Caki2 (cell line): ENCODE data around the gene CACNB3. TPM values are rescaled to one million over a fixed set of nuclear protein-coding genes. Genes with fewer than 3 reads are reported as not detected.

Experiments used
- DNase-seq: peaks from one replicate; pipeline ENCODE4 v3.0.0-alpha.2; 2015; ENCODE audit warnings: low read depth
- in situ Hi-C: cut with HindIII; loops from 2 replicates; pipeline ENCODE4 v1.10.0; 2016; ENCODE audit warnings: low sequenced_read_pairs, low pct_unique_long_range_greater_than_20kb, mixed read lengths
- total RNA-seq: library from RNA; depleted of rRNA; stranded (reverse); fragments of >200 nt; shearing (Covaris generic); gene quantifications from 2 replicates; pipeline ENCODE4 v1.2.3, GENCODE V29; 2014; ENCODE audit warnings: low replicate concordance

Gene CACNB3
- total RNA-seq, 1 experiment from 2014 or later: 32.8 TPM

GRCh38 chr12:48786591-48787544, 31.4 kb upstream of the CACNB3 start:
- in situ Hi-C loops: no loop called here
- DNase-seq: no peak

GRCh38 chr12:48787791-48788523, 30.3 kb upstream of the CACNB3 start:
- no peak for DNase-seq
- in situ Hi-C loops: no loop called here

GRCh38 chr12:48788524-48788853, 29.8 kb upstream of the CACNB3 start:
- in situ Hi-C loops: no loop called here
- DNase-seq: no peak

- in situ Hi-C loops: no loop called here
- DNase-seq: peak; percentile 54
Measured at GRCh38 chr12:48788854-48789775, 29.2 kb upstream of the CACNB3 start, which contains the start of gene ADCY6. ADCY6 (minus strand) TSS chr12:48789089; CDS start chr12:48783434, 5,655 bp downstream.

- DNase-seq: no peak
- in situ Hi-C loops: no loop called here
Measured at GRCh38 chr12:48789858-48790326, 28.4 kb upstream of the CACNB3 start.

GRCh38 chr12:48793696-48794095, 24.6 kb upstream of the CACNB3 start:
- in situ Hi-C loops: no loop called here
- DNase-seq: no peak

GRCh38 chr12:48794870-48795269, 23.4 kb upstream of the CACNB3 start:
- in situ Hi-C loops: no loop called here
- peak; percentile 84 for DNase-seq

GRCh38 chr12:48795550-48796455, 22.5 kb upstream of the CACNB3 start:
- DNase-seq: peak; percentile 78
- in situ Hi-C loops: no loop called here

GRCh38 chr12:48796976-48797375, 21.3 kb upstream of the CACNB3 start:
- in situ Hi-C loops: no loop called here
- DNase-seq: no peak

- DNase-seq: no peak
- in situ Hi-C loops: no loop called here
Measured at GRCh38 chr12:48800457-48800856, 17.8 kb upstream of the CACNB3 start.

- in situ Hi-C loops: no loop called here
- DNase-seq: no peak
Measured at GRCh38 chr12:48800971-48801370, 17.3 kb upstream of the CACNB3 start.

- in situ Hi-C loops: no loop called here
- DNase-seq: no peak
Measured at GRCh38 chr12:48803675-48804074, 14.6 kb upstream of the CACNB3 start.

- in situ Hi-C loops: no loop called here
- DNase-seq: no peak
Measured at GRCh38 chr12:48807981-48808380, 10.3 kb upstream of the CACNB3 start.

- in situ Hi-C loops: no loop called here
- no peak for DNase-seq
Measured at GRCh38 chr12:48810903-48811431, 7.3 kb upstream of the CACNB3 start.

- DNase-seq: no peak
- in situ Hi-C loops: no loop called here
Measured at GRCh38 chr12:48811437-48812090, 6.7 kb upstream of the CACNB3 start.

- in situ Hi-C loops: no loop called here
- DNase-seq: no peak
Measured at GRCh38 chr12:48812389-48812788, 5.9 kb upstream of the CACNB3 start.
